ENCODE measurements around the gene SMARCC2. TPM values are rescaled to one million over a fixed set of nuclear protein-coding genes. Genes with fewer than 3 reads are reported as not detected.

Gene SMARCC2
- total and polyA plus RNA-seq, 2 of the 13 experiments (the other 11 are each of a cell fraction or from before 2014, with no cell fraction given) = 21.3 to 24.1 TPM

- Histone ChIP-seq H3K4me3 (replicated peaks in 1 of 3; ENCODE audit: insufficient read depth in 1 of 3, low read depth in 2 of 3, low read length in 3 of 3) (peak overlapping the region; percentile 72 to 89 (median 83)), H4K20me1 (ENCODE audit: insufficient read depth, low read length) (no peaks in the 10 kb centered on the region), H3K27ac (ENCODE audit: extremely low read length, insufficient read depth, low read length) (peak overlapping the region; percentile 57), H2AFZ (ENCODE audit: low read length) (no peak overlapping the region), H3K27me3 (ENCODE audit: control insufficient read depth in 1 of 2, insufficient read depth in 2 of 2, low read length in 2 of 2) (no peaks in the 10 kb centered on the region), H3K36me3 (replicated peaks in 1 of 2; ENCODE audit: control insufficient read depth in 1 of 2, insufficient read depth in 2 of 2, low read length in 2 of 2) (peaks cover 13 to 32% of the 10 kb centered on the region in 2 experiments), H3K4me2 (ENCODE audit: low read depth, low read length) (peak overlapping the region; percentile 86), H3K9ac (ENCODE audit: insufficient read depth, low read depth, low read length) (peak overlapping the region; percentile 80), H3K79me2 (ENCODE audit: insufficient read depth, low read length) (peaks cover 17% of the 10 kb centered on the region), H3K9me3 (ENCODE audit: low read length) (no peaks in the 10 kb centered on the region), H3K4me1 (ENCODE audit: insufficient read depth, low read length) (peaks cover 55% of the 10 kb centered on the region)
- ChIA-PET POLR2A (interaction anchor here (0.9 to 3.8 kb wide), 24 partner anchors 10 to 508 kb away, joined by 3 to 58 read pairs (median 6); partner anchors contain the start of genes COQ10A, ERBB3, GLS2 and MYL6), CTCF (ENCODE audit: low intra/inter-chr PET ratio, low total read pairs) (interaction anchor here (4.2 kb wide), 1 partner anchor 61 kb away, joined by 24 read pairs; the partner anchor contains the start of gene SMARCC2)
- in situ Hi-C loops (cut with HindIII; ENCODE audit: extremely low pct_ligation_motif_present, low pct_unique_long_range_greater_than_20kb) = loop anchor here (5.0 kb wide), 1 partner anchor 59 kb away; the partner anchor contains the start of gene SMARCC2
- ATAC-seq = peak; percentile 33
- intact Hi-C loops (cut with micrococcal nuclease; ENCODE audit: unreplicated experiment) = no loop called here
- no peak for DNase-seq (ENCODE audit: low spot score)
- WGBS (ENCODE audit: low lambda C conversion rate) = 0% methylated on average over 16 of the region's 20 CpGs
- no TSS peak for BruUV-seq (replicated peaks)
- no peak for FAIRE-seq
- TF ChIP-seq ZNF614 (CRISPR knock-in tag; IDR thresholded peaks at IDR 0.05; ENCODE audit: borderline replicate concordance) (no peak), SIN3A (IDR thresholded peaks at IDR 0.05; ENCODE audit: borderline replicate concordance, low read depth, low read length) (no peak), YEATS4 (CRISPR knock-in tag; IDR thresholded peaks at IDR 0.05; ENCODE audit: borderline replicate concordance) (no peak), MBD4 (IDR thresholded peaks at IDR 0.05; ENCODE audit: borderline replicate concordance, low read length) (no peak), ZSCAN20 (CRISPR knock-in tag; IDR thresholded peaks at IDR 0.05; ENCODE audit: borderline replicate concordance) (no peak), ARID4A (CRISPR knock-in tag; IDR thresholded peaks at IDR 0.05; ENCODE audit: borderline replicate concordance) (no peak; the same call in none of the 2 replicates), GABPA (IDR thresholded peaks at IDR 0.05; ENCODE audit: low read depth, low read length) (no peak), GABPA (CRISPR knock-in tag; IDR thresholded peaks at IDR 0.05; ENCODE audit: low read depth) (no peak), ZMYM4 (CRISPR knock-in tag; IDR thresholded peaks at IDR 0.05) (no peak), ZNF333 (CRISPR knock-in tag; IDR thresholded peaks at IDR 0.05; ENCODE audit: borderline replicate concordance) (no peak), NFRKB (IDR thresholded peaks at IDR 0.05) (no peak)
- TF ChIP-seq, protein P1, sequence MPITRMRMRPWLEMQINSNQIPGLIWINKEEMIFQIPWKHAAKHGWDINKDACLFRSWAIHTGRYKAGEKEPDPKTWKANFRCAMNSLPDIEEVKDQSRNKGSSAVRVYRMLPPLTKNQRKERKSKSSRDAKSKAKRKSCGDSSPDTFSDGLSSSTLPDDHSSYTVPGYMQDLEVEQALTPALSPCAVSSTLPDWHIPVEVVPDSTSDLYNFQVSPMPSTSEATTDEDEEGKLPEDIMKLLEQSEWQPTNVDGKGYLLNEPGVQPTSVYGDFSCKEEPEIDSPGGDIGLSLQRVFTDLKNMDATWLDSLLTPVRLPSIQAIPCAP (CRISPR knock-in tag; IDR thresholded peaks at IDR 0.05; ENCODE audit: low read depth) = no peak
- TF ChIP-seq, protein P2, sequence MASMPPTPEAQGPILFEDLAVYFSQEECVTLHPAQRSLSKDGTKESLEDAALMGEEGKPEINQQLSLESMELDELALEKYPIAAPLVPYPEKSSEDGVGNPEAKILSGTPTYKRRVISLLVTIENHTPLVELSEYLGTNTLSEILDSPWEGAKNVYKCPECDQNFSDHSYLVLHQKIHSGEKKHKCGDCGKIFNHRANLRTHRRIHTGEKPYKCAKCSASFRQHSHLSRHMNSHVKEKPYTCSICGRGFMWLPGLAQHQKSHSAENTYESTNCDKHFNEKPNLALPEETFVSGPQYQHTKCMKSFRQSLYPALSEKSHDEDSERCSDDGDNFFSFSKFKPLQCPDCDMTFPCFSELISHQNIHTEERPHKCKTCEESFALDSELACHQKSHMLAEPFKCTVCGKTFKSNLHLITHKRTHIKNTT (CRISPR knock-in tag; IDR thresholded peaks at IDR 0.05) = no peak
- TF ChIP-seq, protein P3, sequence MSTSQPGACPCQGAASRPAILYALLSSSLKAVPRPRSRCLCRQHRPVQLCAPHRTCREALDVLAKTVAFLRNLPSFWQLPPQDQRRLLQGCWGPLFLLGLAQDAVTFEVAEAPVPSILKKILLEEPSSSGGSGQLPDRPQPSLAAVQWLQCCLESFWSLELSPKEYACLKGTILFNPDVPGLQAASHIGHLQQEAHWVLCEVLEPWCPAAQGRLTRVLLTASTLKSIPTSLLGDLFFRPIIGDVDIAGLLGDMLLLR (CRISPR knock-in tag; IDR thresholded peaks at IDR 0.05) = no peak
- TF ChIP-seq, protein P4, sequence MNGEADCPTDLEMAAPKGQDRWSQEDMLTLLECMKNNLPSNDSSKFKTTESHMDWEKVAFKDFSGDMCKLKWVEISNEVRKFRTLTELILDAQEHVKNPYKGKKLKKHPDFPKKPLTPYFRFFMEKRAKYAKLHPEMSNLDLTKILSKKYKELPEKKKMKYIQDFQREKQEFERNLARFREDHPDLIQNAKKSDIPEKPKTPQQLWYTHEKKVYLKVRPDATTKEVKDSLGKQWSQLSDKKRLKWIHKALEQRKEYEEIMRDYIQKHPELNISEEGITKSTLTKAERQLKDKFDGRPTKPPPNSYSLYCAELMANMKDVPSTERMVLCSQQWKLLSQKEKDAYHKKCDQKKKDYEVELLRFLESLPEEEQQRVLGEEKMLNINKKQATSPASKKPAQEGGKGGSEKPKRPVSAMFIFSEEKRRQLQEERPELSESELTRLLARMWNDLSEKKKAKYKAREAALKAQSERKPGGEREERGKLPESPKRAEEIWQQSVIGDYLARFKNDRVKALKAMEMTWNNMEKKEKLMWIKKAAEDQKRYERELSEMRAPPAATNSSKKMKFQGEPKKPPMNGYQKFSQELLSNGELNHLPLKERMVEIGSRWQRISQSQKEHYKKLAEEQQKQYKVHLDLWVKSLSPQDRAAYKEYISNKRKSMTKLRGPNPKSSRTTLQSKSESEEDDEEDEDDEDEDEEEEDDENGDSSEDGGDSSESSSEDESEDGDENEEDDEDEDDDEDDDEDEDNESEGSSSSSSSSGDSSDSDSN (CRISPR knock-in tag; IDR thresholded peaks at IDR 0.05) = peak; percentile 57
Observed at GRCh38 chr12:56128670-56129205, 60.5 kb downstream of the SMARCC2 start.
